HCT116 (cell line): ENCODE results near the gene LYRM4. TPM values are rescaled to one million over a fixed set of nuclear protein-coding genes. Genes with fewer than 3 reads are reported as not detected.

ENCODE experiments used
- ATAC-seq: fragments of 200-7000 bp; cut with Tn5 transposase; 2 replicates; pipeline ENCODE4 v1.9.1; 2020; ENCODE audit warnings: mild to moderate bottlenecking, moderate library complexity
- BruUV-seq: library from RNA; stranded (reverse); fragments of 400-500 nt; replicated peaks from 2 replicates; lab custom pipeline; 2021; lab: Mats Ljungman, UMichigan
- CTCF ChIA-PET: fragments of 300-600 bp; sonication (Branson Sonifier 250); formaldehyde crosslinking; loops from one replicate; lab custom pipeline; 2021; ENCODE audit warnings: antibody characterized with exemption; lab: Charles Lee
- POLR2A ChIA-PET: fragments of 300-600, 350-600 bp; sonication (Branson Sonifier 250); formaldehyde crosslinking; loops from one replicate; lab custom pipeline; 2021; ENCODE audit warnings: antibody characterized with exemption; lab: Charles Lee
- RAD21 ChIA-PET, 2 experiments: fragments of 300-600 bp; sonication (Branson Sonifier 250); formaldehyde crosslinking; loops; one replicate each; lab custom pipeline; 2023; ENCODE audit warnings: low total read pairs in 2 of 2; ENCODE audit not compliant: uncharacterized antibody in 2 of 2, unreplicated experiment in 2 of 2, low non-redundant PET in 1 of 2; lab: Charles Lee
- DNase-seq: peaks from one replicate; pipeline ENCODE4 v3.0.0-alpha.2; 2010; ENCODE audit warnings: low read depth, low spot score
- H2AFZ ChIP-seq: fragments of 200-600 bp; shearing (Covaris generic), sonication (generic); 2 replicates; pipeline ENCODE4 v1.6.1; 2017; ENCODE audit warnings: low read depth, mixed run types, mixed read lengths, antibody characterized with exemption, low read length; ENCODE audit not compliant: poor library complexity, severe bottlenecking
- H3K27ac ChIP-seq: 2 replicates; pipeline ENCODE4 v1.5.1; 2012; ENCODE audit warnings: low read depth, low read length
- H3K27me3 ChIP-seq: fragments of 200-600 bp; sonication (generic); 2 replicates; pipeline ENCODE4 v1.6.1; 2016; ENCODE audit warnings: mixed run types, low read length, mixed read lengths; ENCODE audit not compliant: insufficient read depth
- H3K36me3 ChIP-seq, 2 experiments: fragments of 200-500 bp in 1 of 2; fragments of 200-600 bp in 1 of 2; sonication (Bioruptor generic) in 1 of 2; sonication (generic) in 1 of 2; 2 replicates each; pipeline versions ENCODE4 v1.5.1 to v1.6.1; 2014 to 2016; ENCODE audit warnings: low read length in 2 of 2, inconsistent platforms in 1 of 2, mixed read lengths in 1 of 2, mixed run types in 1 of 2; ENCODE audit not compliant: insufficient read depth in 2 of 2, control insufficient read depth in 1 of 2
- H3K4me1 ChIP-seq, 2 experiments: fragments of 200-600 bp in 1 of 2; sonication (generic) in 1 of 2; 2 replicates each; pipeline versions ENCODE4 v1.5.1 to v1.6.1; 2012 to 2017; ENCODE audit warnings: low read length in 2 of 2, inconsistent platforms in 1 of 2, mild to moderate bottlenecking in 1 of 2, mixed read lengths in 1 of 2, mixed run types in 1 of 2, moderate library complexity in 1 of 2; ENCODE audit not compliant: insufficient read depth in 2 of 2, control insufficient read depth in 1 of 2
- H3K4me2 ChIP-seq: fragments of 200-600 bp; sonication (generic); 2 replicates; pipeline ENCODE4 v1.6.1; 2017; ENCODE audit warnings: mixed run types, low read length, mixed read lengths
- H3K4me3 ChIP-seq, 2 experiments: fragments of 200-600 bp in 1 of 2; sonication (generic) in 1 of 2; replicated peaks in 1 of 2; 2 replicates each; pipeline ENCODE4 v1.5.1; 2011 to 2016; ENCODE audit warnings: low read length in 2 of 2, control low read depth in 1 of 2, low read depth in 1 of 2, mild to moderate bottlenecking in 1 of 2, mixed read lengths in 1 of 2, mixed run types in 1 of 2
- H3K79me2 ChIP-seq: fragments of 200-600 bp; sonication (generic); 2 replicates; pipeline ENCODE4 v1.6.1; 2017; ENCODE audit warnings: mild to moderate bottlenecking, mixed run types, low read length, moderate library complexity, mixed read lengths; ENCODE audit not compliant: insufficient read depth
- H3K9ac ChIP-seq: fragments of 200-600 bp; sonication (generic); 2 replicates; pipeline ENCODE4 v1.6.1; 2016; ENCODE audit warnings: low read length, mixed read lengths
- H3K9me2 ChIP-seq: fragments of 200-600 bp; sonication (generic), shearing (Covaris generic); 2 replicates; pipeline ENCODE4 v1.6.1; 2017; ENCODE audit warnings: mixed run types, mild to moderate bottlenecking, moderate library complexity; ENCODE audit not compliant: insufficient read depth
- H3K9me3 ChIP-seq, 2 experiments: fragments of 200-500 bp in 1 of 2; fragments of 200-600 bp in 1 of 2; sonication (Bioruptor generic) in 1 of 2; sonication (generic) in 1 of 2; 2 replicates each; pipeline ENCODE4 v1.6.1; 2014 to 2017; ENCODE audit warnings: low read length in 2 of 2, mixed read lengths in 2 of 2, inconsistent platforms in 1 of 2, low read depth in 1 of 2, mild to moderate bottlenecking in 1 of 2, mixed run types in 1 of 2, moderate library complexity in 1 of 2; ENCODE audit not compliant: control insufficient read depth in 1 of 2, insufficient read depth in 1 of 2
- H4K20me1 ChIP-seq: fragments of 200-600 bp; sonication (generic), shearing (Covaris generic); 2 replicates; pipeline ENCODE4 v1.6.1; 2017; ENCODE audit warnings: mixed run types, mild to moderate bottlenecking, moderate library complexity; ENCODE audit not compliant: insufficient read depth
- ATF3 ChIP-seq: IDR thresholded peaks from 2 replicates; pipeline ENCODE4 v1.6.1; 2012
- CBX3 ChIP-seq: IDR thresholded peaks from 2 replicates; pipeline ENCODE4 v1.6.1; 2012; ENCODE audit warnings: low read depth
- EGR1 ChIP-seq: IDR thresholded peaks from 2 replicates; pipeline ENCODE4 v1.6.1; 2012; ENCODE audit warnings: low read depth
- ELF1 ChIP-seq: IDR thresholded peaks from 2 replicates; pipeline ENCODE4 v1.6.1; 2012; ENCODE audit warnings: low read depth, borderline replicate concordance
- EZH2 ChIP-seq: fragments of 200-600 bp; sonication (generic); IDR thresholded peaks from 2 replicates; pipeline ENCODE4 v1.6.1; 2017; ENCODE audit warnings: antibody characterized with exemption, mixed run types
- EZH2phosphoT487 ChIP-seq: fragments of 200-600 bp; IDR thresholded peaks from 2 replicates; pipeline ENCODE4 v1.6.1; 2018; ENCODE audit warnings: antibody characterized with exemption, borderline replicate concordance
- JUND ChIP-seq: IDR thresholded peaks from 2 replicates; pipeline ENCODE4 v1.6.1; 2012
- MAX ChIP-seq: IDR thresholded peaks from 2 replicates; pipeline ENCODE4 v1.6.1; 2012
- POLR2A ChIP-seq: IDR thresholded peaks from 2 replicates; pipeline ENCODE4 v1.7.0; 2011; ENCODE audit warnings: borderline replicate concordance; ENCODE audit not compliant: insufficient read depth, insufficient read length; ENCODE audit errors: extremely low read depth
- POLR2AphosphoS5 ChIP-seq: IDR thresholded peaks from 2 replicates; pipeline ENCODE4 v1.6.1; 2011; ENCODE audit warnings: mild to moderate bottlenecking, low read depth, low read length, moderate library complexity
- RAD21 ChIP-seq: IDR thresholded peaks from 2 replicates; pipeline ENCODE4 v1.6.1; 2012; ENCODE audit warnings: low read depth, mild to moderate bottlenecking
- REST ChIP-seq: IDR thresholded peaks from 2 replicates; pipeline ENCODE4 v1.6.1; 2012; ENCODE audit warnings: low read depth
- SIN3A ChIP-seq: IDR thresholded peaks from 2 replicates; pipeline ENCODE4 v1.6.1; 2012; ENCODE audit warnings: low read depth
- SP1 ChIP-seq: IDR thresholded peaks from 2 replicates; pipeline ENCODE4 v1.6.1; 2012; ENCODE audit warnings: low read depth
- SRF ChIP-seq: IDR thresholded peaks from 2 replicates; pipeline ENCODE4 v1.6.1; 2012; ENCODE audit warnings: low read depth
- TCF7L2 ChIP-seq: IDR thresholded peaks from 2 replicates; pipeline ENCODE4 v1.7.0; 2011; ENCODE audit warnings: borderline replicate concordance, inconsistent platforms; ENCODE audit not compliant: insufficient read depth, insufficient read length; ENCODE audit errors: extremely low read depth
- YY1 ChIP-seq: IDR thresholded peaks from 2 replicates; pipeline ENCODE4 v1.6.1; 2011; ENCODE audit warnings: low read length, low read depth, moderate library complexity, mild to moderate bottlenecking; ENCODE audit not compliant: insufficient replicate concordance; ENCODE audit errors: extremely low read depth
- ZFX ChIP-seq: fragments of 450-650 bp; IDR thresholded peaks from 2 replicates; pipeline ENCODE4 v1.6.1; 2017
- ZNF274 ChIP-seq: fragments of 200-500 bp; sonication (Bioruptor generic); IDR thresholded peaks from 2 replicates; pipeline ENCODE4 v1.6.1; 2014; ENCODE audit warnings: mild to moderate bottlenecking, low read depth, low read length, inconsistent platforms
- intact Hi-C: fragments of 100-400 bp; cut with micrococcal nuclease; formaldehyde crosslinking; loops from 2 replicates; pipeline ENCODE4 v1.10.0; 2022
- total RNA-seq: library from RNA; stranded (reverse); gene quantifications from one replicate; pipeline ENCODE4 v1.2.1, GENCODE V29; 2021; ENCODE audit not compliant: unreplicated experiment

The LYRM4 gene
- total RNA-seq, 1 experiment from 2014 or later, result 30.1 TPM

- no peaks in the 10 kb centered on the region for H3K36me3 ChIP-seq
- ChIA-PET POLR2A (no interaction called here), RAD21 (no interaction called here), CTCF (interaction anchor here (1.3 kb wide), 1 partner anchor 251 kb away, joined by 3 read pairs; no protein-coding TSS in a partner anchor)
- no peaks in the 10 kb centered on the region for H3K9me2 ChIP-seq
- intact Hi-C loops, result no loop called here
- no peak for DNase-seq
- no peak overlapping the region for H3K27ac ChIP-seq
- H2AFZ ChIP-seq, result no peak overlapping the region
- no peak for ATAC-seq
- H3K79me2 ChIP-seq, result no peaks in the 10 kb centered on the region
- H3K9ac ChIP-seq, result no peak overlapping the region
- H3K4me2 ChIP-seq, result no peak overlapping the region
- H3K4me3 ChIP-seq, result no peak overlapping the region
- TF ChIP-seq POLR2A (no peak), YY1 (no peak), SRF (no peak), ATF3 (no peak), EZH2 (no peak), TCF7L2 (no peak)
- BruUV-seq, result no TSS peak
- H3K27me3 ChIP-seq, result no peaks in the 10 kb centered on the region
- H3K4me1 ChIP-seq, result no peaks in the 10 kb centered on the region
- no peaks in the 10 kb centered on the region for H4K20me1 ChIP-seq
- no peaks in the 10 kb centered on the region for H3K9me3 ChIP-seq
Observed at GRCh38 chr6:5151360-5151954, 109.3 kb downstream of the LYRM4 start.

- intact Hi-C loops, result no loop called here
- ChIA-PET CTCF (no interaction called here), RAD21 (no interaction called here), POLR2A (no interaction called here)
- Histone ChIP-seq H3K9ac (no peak overlapping the region), H3K4me2 (no peak overlapping the region), H4K20me1 (no peaks in the 10 kb centered on the region), H3K27ac (no peak overlapping the region), H3K4me3 (no peak overlapping the region), H3K27me3 (no peaks in the 10 kb centered on the region), H3K79me2 (no peaks in the 10 kb centered on the region), H3K4me1 (no peaks in the 10 kb centered on the region), H3K36me3 (no peaks in the 10 kb centered on the region), H3K9me2 (no peaks in the 10 kb centered on the region), H2AFZ (no peak overlapping the region), H3K9me3 (no peaks in the 10 kb centered on the region)
- TF ChIP-seq ZNF274, result no peak
- TF ChIP-seq YY1, result no peak
- TF ChIP-seq EGR1, result no peak
- TF ChIP-seq SP1, result no peak
- TF ChIP-seq EZH2phosphoT487, result no peak
- TF ChIP-seq JUND, result no peak
- no peak for TF ChIP-seq CBX3
- no peak for TF ChIP-seq MAX
- no peak for TF ChIP-seq POLR2A
- no peak for TF ChIP-seq ZFX
- TF ChIP-seq POLR2AphosphoS5, result no peak
- no peak for TF ChIP-seq ELF1
- no peak for TF ChIP-seq EZH2
- no peak for TF ChIP-seq REST
- no peak for TF ChIP-seq SIN3A
- no peak for TF ChIP-seq SRF
- no peak for TF ChIP-seq RAD21
- DNase-seq (no peak), ATAC-seq (no peak)
- BruUV-seq, result no TSS peak
Observed at GRCh38 chr6:5150551-5151075, 110.1 kb downstream of the LYRM4 start.
